ENCODE data around the gene MAG. TPM values are rescaled to one million over a fixed set of nuclear protein-coding genes. Genes with fewer than 3 reads are reported as not detected.
A peak's percentile ranks its signal among the peaks of the same experiment; 100 is the strongest.

Gene MAG
- total and polyA plus RNA-seq, 10 of the 15 experiments (the other 5 are each of a cell fraction or from before 2014, with no cell fraction given): 0.03 to 0.82 (median 0.17) TPM; not detected in 2

DNA sequence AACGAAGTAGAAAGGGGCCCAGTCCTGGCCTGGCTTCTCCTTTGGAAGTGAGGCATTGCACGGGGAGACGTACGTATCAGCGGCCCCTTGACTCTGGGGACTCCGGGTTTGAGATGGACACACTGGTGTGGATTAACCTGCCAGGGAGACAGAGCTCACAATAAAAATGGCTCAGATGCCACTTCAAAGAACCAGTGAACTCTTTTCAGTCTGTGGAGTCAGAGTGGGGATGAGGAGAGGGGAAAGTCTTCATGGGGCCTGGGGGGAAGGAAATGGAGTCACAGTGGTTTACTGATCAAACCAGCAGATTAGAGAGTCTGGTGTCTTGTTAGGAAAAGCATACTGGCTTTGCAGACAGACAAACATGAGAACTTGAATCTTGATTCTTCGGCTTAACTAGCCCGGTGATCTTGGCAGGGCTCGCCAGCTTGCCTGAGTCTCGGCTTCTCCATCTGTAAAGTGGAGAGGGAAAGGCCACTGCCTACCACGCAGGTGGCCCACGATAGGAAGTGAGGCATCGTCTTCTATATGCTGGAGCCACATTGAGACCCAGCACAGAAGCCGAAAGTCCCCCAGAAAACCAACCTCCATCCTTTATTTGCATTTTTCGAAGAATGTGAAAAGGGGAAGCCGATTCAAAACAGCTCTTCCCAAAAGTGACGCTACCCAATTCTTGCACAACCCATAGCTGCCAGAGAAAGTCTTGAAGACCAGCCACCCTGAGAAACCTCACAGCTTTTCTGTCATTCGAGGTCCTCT, 55.4 kb downstream of the MAG start, which contains the start of gene FFAR1 (continued):
- TF ChIP-seq IKZF2 (IDR thresholded peaks at IDR 0.05): peak; percentile 90 to 93
- TF ChIP-seq KDM1A (IDR thresholded peaks at IDR 0.05; ENCODE audit: borderline replicate concordance): no peak
- TF ChIP-seq LARP7 (IDR thresholded peaks at IDR 0.05): no peak
- TF ChIP-seq MYB (IDR thresholded peaks at IDR 0.05; ENCODE audit: borderline replicate concordance, low read depth, low read length): no peak
- TF ChIP-seq, protein P1, sequence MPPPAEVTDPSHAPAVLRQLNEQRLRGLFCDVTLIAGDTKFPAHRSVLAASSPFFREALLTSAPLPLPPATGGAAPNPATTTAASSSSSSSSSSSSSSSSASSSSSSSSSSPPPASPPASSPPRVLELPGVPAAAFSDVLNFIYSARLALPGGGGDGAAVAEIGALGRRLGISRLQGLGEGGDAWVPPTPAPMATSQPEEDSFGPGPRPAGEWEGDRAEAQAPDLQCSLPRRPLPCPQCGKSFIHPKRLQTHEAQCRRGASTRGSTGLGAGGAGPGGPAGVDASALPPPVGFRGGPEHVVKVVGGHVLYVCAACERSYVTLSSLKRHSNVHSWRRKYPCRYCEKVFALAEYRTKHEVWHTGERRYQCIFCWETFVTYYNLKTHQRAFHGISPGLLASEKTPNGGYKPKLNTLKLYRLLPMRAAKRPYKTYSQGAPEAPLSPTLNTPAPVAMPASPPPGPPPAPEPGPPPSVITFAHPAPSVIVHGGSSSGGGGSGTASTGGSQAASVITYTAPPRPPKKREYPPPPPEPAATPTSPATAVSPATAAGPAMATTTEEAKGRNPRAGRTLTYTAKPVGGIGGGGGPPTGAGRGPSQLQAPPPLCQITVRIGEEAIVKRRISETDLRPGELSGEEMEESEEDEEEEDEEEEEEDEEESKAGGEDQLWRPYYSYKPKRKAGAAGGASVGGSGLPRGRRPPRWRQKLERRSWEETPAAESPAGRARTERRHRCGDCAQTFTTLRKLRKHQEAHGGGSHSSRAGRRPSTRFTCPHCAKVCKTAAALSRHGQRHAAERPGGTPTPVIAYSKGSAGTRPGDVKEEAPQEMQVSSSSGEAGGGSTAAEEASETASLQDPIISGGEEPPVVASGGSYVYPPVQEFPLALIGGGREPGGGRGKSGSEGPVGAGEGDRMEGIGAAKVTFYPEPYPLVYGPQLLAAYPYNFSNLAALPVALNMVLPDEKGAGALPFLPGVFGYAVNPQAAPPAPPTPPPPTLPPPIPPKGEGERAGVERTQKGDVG (CRISPR knock-in tag; IDR thresholded peaks at IDR 0.05): peak; percentile 96
- no peak for TF ChIP-seq YBX1 (IDR thresholded peaks at IDR 0.05)
- TF ChIP-seq ZNF217 (IDR thresholded peaks at IDR 0.05): 0 out of 2 replicates have a peak, but pooled peaks have one; percentile 37
- peak; percentile 65 for TF ChIP-seq BACH1 (IDR thresholded peaks at IDR 0.05; ENCODE audit: borderline replicate concordance)
- TF ChIP-seq, protein P2, sequence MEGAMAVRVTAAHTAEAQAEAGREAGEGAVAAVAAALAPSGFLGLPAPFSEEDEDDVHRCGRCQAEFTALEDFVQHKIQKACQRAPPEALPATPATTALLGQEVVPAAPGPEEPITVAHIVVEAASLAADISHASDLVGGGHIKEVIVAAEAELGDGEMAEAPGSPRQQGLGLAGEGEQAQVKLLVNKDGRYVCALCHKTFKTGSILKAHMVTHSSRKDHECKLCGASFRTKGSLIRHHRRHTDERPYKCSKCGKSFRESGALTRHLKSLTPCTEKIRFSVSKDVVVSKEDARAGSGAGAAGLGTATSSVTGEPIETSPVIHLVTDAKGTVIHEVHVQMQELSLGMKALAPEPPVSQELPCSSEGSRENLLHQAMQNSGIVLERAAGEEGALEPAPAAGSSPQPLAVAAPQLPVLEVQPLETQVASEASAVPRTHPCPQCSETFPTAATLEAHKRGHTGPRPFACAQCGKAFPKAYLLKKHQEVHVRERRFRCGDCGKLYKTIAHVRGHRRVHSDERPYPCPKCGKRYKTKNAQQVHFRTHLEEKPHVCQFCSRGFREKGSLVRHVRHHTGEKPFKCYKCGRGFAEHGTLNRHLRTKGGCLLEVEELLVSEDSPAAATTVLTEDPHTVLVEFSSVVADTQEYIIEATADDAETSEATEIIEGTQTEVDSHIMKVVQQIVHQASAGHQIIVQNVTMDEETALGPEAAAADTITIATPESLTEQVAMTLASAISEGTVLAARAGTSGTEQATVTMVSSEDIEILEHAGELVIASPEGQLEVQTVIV (IDR thresholded peaks at IDR 0.05; ENCODE audit: borderline replicate concordance, partially characterized antibody): peak; percentile 16
- TF ChIP-seq RCOR1 (conservative IDR thresholded peaks at IDR 0.05; ENCODE audit: low read depth, low read length): no peak
- no peak for TF ChIP-seq WRNIP1 (IDR thresholded peaks at IDR 0.05; ENCODE audit: borderline replicate concordance, low read depth, low read length)
- TF ChIP-seq, protein P3, sequence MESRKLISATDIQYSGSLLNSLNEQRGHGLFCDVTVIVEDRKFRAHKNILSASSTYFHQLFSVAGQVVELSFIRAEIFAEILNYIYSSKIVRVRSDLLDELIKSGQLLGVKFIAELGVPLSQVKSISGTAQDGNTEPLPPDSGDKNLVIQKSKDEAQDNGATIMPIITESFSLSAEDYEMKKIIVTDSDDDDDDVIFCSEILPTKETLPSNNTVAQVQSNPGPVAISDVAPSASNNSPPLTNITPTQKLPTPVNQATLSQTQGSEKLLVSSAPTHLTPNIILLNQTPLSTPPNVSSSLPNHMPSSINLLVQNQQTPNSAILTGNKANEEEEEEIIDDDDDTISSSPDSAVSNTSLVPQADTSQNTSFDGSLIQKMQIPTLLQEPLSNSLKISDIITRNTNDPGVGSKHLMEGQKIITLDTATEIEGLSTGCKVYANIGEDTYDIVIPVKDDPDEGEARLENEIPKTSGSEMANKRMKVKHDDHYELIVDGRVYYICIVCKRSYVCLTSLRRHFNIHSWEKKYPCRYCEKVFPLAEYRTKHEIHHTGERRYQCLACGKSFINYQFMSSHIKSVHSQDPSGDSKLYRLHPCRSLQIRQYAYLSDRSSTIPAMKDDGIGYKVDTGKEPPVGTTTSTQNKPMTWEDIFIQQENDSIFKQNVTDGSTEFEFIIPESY (IDR thresholded peaks at IDR 0.05): no peak
- TF ChIP-seq SREBF2 (IDR thresholded peaks at IDR 0.05; ENCODE audit: low read length): no peak
- peak; percentile 58; the same call in 1 of the 2 replicates for TF ChIP-seq FOXM1 (IDR thresholded peaks at IDR 0.05; ENCODE audit: low read depth, low read length)
- peak; percentile 29; the same call in 1 of the 2 replicates for TF ChIP-seq MTA2 (IDR thresholded peaks at IDR 0.05; ENCODE audit: low read depth)
- TF ChIP-seq NRF1 (conservative IDR thresholded peaks at IDR 0.05; ENCODE audit: low read depth, low read length): no peak
- TF ChIP-seq ASH2L (IDR thresholded peaks at IDR 0.05; ENCODE audit: borderline replicate concordance, low read depth): no peak
- TF ChIP-seq EGR1 (IDR thresholded peaks at IDR 0.05; ENCODE audit: borderline replicate concordance in 1 of 2, low read depth in 2 of 2, low read length in 2 of 2): no peak
- TF ChIP-seq JUNB (IDR thresholded peaks at IDR 0.05): peak; percentile 77
- peak; percentile 25; the same call in 1 of the 2 replicates for TF ChIP-seq CHD2 (IDR thresholded peaks at IDR 0.05; ENCODE audit: borderline replicate concordance, low read depth, low read length)
- TF ChIP-seq PAX5 (IDR thresholded peaks at IDR 0.05; ENCODE audit: borderline replicate concordance, low read depth, low read length): no peak
- TF ChIP-seq, protein P4, sequence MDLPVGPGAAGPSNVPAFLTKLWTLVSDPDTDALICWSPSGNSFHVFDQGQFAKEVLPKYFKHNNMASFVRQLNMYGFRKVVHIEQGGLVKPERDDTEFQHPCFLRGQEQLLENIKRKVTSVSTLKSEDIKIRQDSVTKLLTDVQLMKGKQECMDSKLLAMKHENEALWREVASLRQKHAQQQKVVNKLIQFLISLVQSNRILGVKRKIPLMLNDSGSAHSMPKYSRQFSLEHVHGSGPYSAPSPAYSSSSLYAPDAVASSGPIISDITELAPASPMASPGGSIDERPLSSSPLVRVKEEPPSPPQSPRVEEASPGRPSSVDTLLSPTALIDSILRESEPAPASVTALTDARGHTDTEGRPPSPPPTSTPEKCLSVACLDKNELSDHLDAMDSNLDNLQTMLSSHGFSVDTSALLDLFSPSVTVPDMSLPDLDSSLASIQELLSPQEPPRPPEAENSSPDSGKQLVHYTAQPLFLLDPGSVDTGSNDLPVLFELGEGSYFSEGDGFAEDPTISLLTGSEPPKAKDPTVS (IDR thresholded peaks at IDR 0.05; ENCODE audit: low read depth, low read length): no peak

Data from GM12878 (cell line).